Frontal cortex (tissue), 4 donors: ENCODE results near the gene RIN2. TPM values are rescaled to one million over a fixed set of nuclear protein-coding genes. Genes with fewer than 3 reads are reported as not detected.

Experiments used
- DNase-seq, 2 donors: peaks; one replicate each; pipeline ENCODE4 v3.0.0; 2012; ENCODE audit warnings: low spot score in 2 of 2
- FAIRE-seq: peaks from 2 replicates; lab custom pipeline; 2012; peaks lifted over from hg19 to GRCh38; lab: Jason Lieb, UNC
- total RNA-seq: library from RNA; depleted of rRNA; stranded (reverse); fragments of >200 nt; gene quantifications from one replicate; pipeline ENCODE4 v1.2.3, GENCODE V29; 2014
- donor health status: control.
- donor health status: control.
- donor health status: control.

Gene RIN2, protein sequence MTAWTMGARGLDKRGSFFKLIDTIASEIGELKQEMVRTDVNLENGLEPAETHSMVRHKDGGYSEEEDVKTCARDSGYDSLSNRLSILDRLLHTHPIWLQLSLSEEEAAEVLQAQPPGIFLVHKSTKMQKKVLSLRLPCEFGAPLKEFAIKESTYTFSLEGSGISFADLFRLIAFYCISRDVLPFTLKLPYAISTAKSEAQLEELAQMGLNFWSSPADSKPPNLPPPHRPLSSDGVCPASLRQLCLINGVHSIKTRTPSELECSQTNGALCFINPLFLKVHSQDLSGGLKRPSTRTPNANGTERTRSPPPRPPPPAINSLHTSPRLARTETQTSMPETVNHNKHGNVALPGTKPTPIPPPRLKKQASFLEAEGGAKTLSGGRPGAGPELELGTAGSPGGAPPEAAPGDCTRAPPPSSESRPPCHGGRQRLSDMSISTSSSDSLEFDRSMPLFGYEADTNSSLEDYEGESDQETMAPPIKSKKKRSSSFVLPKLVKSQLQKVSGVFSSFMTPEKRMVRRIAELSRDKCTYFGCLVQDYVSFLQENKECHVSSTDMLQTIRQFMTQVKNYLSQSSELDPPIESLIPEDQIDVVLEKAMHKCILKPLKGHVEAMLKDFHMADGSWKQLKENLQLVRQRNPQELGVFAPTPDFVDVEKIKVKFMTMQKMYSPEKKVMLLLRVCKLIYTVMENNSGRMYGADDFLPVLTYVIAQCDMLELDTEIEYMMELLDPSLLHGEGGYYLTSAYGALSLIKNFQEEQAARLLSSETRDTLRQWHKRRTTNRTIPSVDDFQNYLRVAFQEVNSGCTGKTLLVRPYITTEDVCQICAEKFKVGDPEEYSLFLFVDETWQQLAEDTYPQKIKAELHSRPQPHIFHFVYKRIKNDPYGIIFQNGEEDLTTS
- total RNA-seq: 9.0 TPM

DNA sequence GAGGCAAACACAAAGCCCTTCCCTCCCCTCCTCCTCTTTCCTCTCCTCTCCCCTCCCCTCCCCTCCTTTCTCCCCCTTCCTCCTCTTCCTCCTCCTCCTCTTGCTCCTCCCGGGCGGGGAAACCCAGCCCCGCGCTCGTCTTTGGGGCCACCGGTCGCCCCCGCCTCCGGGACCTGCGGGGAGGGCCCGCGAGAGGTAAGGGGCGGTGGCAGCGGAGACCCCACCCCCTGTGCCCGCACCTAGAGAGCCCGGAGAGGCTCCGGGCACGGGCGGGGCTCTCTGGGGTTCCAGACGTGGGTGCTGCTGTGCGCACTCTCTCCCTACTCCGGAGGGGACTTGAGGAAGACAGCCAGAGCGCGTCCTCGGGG lies at the start of gene RIN2:
Gene RIN2 (plus strand): TSS at position 126 of the 368 bp plus-strand sequence. CDS start 131,344 bp downstream, outside the sequence.
- no peak for FAIRE-seq
- DNase-seq: peak; percentile 70 to 72

DNA sequence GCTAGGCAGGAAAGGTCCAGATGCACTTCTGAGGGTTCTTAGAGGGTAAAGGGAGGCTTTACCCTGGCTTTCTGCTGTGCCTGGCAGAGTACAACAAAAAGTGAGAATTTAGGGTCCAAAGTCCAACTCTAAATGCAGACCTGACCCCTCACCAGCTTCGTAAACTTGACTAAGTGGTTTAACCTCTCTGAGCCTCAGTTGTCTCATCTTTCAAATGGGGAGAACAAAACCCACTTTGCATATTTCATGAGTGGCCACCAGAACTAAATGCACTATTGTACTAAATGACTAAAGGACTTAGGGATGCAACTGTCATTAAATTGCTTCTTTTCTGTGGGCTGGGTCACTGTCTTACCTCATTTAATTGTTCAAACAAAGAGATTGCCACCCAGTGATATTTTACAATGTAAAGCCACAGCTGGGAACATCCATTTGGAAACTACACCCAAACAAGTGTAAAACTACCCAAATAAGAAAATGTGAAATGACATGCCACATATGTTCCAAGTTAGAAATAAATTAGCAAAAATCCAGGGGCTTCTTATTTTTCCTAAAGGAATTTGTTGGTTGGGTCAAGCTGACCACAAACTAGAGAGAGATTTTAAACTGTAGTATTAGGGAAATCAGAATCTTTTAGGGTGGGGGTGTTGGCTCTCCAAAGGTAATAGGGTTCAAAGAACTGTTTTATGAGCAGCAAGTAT lies 48.3 kb upstream of the RIN2 start:
- DNase-seq (no peak), FAIRE-seq (no peak)

DNA sequence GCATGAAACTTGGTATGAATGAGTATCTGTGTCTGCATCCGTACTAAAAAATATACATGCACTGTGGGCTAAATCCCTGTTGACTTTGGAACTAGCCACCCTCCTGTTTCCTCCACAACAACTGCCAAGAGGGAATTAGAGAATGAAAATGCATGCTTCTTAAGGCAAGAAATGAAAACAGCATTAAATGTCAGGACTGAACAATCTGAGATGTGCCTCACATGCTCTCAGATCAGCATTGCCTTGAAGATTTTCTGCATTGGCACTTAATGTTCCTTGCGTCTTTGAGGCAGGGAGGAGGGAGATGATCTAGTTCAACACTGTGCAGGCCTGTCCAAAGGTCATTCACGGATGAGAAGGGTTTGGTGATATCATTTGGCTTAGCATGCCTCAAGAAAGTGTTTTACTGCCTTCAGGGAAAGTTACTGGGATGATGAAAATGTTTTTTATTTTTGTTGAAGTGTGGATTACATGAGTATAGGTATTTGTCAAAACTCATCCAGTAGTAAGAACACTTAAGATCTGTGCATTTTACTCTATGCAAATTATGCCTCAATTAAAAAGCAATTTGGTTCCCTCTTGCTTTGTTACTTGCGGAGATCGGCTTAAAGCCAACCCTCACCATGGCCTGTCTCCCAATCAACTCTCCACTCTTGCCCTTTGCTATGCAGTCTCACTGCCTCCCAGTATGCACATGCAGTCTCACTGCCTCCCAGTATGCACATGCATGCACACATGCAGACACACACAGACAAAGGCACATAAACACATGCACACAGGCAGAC lies 47.5 kb upstream of the RIN2 start:
- DNase-seq (no peak), FAIRE-seq (no peak)

DNA sequence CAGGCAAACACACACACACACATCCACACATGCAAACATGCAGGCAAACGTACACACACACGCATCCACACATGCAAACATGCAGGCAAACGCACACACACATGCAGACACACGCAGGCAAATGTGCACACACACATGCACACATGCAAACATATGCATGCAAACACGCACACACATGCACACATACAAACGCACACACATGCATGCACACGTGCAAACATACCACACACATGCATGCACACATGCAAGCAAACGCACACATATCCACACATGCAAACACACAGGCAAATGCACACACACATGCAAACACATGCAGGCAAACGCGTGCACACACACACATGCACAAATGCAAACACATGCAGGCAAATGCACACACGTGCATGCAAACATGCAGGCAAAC lies 46.9 kb upstream of the RIN2 start:
- no peak for DNase-seq
- FAIRE-seq: no peak

DNA sequence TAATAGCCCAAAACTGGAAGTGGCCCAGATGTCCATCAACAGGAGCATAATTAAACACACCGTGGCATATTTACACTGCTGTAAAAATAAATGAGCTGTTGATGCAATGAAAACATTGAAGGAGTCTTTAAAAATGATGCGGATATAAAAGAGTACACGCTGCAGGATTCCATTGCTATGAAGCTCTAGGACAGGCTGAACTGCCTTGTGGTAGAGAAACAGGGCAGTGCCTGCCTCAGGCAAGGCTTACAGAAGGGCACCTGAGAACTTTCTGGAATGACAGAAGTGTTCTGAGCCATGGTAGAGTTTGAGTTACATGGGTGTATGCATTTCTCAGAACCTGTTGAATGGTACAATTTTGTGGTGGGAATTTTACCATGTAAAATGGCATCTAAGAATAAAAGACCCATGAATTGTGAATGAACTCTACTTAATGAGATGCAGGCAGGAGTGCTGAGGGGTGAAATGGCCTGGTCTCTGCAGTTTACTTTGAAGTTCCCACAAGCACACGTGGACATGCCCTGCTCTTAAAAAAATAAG lies 45.3 kb upstream of the RIN2 start:
- FAIRE-seq (no peak), DNase-seq (no peak)

DNA sequence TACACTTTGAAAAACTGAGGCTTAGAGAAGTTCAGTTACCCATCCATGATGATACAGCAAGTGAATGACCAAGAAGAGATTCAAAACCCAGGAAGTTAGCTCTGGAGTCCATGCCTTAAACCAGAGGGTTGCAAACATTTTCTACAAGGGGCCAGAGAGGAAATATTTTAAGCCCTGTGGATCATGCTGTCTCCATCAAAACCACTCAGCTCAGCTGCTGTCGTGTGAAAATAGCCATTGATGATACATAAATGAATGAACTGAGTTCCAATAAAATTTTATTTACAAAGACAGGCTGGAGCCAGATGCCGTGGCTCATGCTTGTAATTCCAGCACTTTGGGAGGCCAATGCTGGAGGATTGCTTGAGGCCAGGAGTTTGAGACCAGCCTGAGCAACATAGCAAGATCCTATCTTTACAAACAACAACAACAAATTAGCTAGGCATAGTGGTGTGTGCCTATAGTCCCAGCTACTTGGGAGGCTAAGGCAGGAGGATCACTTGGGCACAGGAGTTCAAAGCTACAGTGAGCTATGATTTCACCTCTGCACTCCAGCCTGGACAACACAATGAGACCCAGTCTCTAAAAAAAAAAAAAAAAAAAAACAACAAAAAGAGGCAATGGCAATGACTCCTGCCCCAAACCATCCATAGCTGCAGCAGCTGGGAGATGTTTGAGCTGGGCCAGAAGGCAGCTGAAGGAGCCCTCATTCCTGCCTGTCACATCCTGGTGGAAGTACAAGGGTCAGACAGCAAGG lies 44.1 kb upstream of the RIN2 start:
- no peak for FAIRE-seq
- no peak for DNase-seq

DNA sequence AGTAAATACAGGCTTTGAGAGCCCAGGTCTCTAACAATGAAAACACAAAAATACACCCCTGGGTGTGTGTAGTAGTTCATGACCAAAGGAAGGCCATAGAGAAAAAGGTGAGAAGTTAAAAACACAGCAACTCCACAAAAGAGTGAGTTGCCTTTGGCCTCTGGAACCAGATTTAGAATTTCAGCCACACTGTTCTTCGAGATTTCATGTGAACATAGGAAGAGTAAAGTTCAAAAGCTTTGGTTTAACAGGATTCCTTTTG lies 43.5 kb upstream of the RIN2 start:
- no peak for DNase-seq

DNA sequence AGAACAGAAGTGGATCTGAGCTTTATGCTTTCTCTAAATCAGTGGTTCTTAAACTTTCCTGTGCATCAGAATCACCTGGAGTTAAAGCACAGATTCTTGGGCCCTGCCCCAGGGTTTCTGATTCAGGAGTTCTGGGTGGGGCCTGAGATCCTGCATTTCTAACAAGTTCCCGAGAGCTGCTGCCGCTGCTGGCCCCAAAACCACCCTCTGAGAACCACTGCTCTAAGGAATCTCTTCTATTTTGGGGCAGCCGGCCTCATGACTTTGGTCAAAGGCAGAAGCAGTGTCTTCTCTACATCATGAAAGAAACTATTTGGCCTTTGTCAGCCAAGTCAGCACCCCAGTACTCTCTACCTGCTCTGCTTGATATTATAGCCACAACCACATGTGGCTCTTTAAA lies 42.1 kb upstream of the RIN2 start:
- DNase-seq (no peak), FAIRE-seq (no peak)

More for the DNA sequence above, 43.5 kb upstream of the RIN2 start:
- no peak for FAIRE-seq

DNA sequence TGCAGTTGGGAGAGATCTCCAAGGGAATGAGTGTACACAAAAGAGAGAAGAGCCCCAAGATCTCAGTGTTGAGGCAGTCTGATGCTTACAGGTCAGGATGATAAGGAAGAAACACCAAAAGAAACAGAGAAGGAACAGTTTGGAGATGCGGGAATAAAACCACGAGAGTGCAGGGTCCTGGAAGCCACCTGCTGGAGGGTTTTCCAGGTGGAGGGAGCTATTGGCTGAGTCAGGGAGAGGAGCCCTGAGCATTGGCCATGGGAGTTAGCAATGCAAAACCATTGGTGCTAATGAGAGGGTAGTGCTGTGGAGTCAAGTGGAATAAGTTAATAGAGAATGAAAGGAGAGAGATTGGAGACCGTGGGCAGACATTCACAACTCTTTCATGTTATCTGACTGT lies 39.2 kb upstream of the RIN2 start:
- no peak for DNase-seq
- no peak for FAIRE-seq

DNA sequence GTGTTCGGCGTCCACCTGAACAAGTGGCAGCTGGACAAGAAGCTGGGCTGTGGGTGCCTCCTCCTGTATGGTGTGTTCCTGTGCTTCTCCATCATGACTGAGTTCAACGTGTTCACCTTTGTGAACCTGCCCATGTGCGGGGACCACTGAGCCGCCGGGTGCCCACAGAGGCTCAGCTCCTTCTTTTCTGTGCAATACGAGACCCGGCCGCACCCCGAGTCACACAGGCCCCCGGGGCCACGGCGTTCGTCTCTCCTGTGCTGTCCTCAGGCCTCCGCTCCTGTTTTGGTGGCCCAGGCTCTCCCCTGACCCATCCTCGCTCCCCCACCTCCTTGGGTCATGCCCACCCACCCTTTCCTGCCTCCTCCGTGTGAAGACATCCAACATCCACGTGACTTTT lies 37.1 kb upstream of the RIN2 start:
- FAIRE-seq (no peak), DNase-seq (no peak)

DNA sequence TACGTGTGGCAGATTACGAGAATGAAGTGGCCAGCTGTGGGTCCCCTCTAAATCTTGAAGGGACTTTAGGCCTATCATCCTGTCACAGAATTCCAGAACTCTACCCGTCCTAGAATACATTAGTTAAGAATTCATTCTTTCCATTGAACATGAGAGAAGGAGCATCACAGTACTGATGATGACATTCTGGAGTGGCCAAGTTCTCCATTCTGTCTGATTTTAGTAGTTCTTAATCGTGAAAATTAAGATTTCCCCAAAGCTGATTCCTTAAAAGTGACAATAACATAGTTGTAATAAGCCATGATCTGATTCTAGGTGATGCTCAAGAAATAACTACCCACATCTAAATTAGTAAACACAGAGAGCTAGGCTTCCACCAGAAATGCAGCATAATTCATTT lies 35.0 kb upstream of the RIN2 start:
- no peak for DNase-seq
- FAIRE-seq: no peak

DNA sequence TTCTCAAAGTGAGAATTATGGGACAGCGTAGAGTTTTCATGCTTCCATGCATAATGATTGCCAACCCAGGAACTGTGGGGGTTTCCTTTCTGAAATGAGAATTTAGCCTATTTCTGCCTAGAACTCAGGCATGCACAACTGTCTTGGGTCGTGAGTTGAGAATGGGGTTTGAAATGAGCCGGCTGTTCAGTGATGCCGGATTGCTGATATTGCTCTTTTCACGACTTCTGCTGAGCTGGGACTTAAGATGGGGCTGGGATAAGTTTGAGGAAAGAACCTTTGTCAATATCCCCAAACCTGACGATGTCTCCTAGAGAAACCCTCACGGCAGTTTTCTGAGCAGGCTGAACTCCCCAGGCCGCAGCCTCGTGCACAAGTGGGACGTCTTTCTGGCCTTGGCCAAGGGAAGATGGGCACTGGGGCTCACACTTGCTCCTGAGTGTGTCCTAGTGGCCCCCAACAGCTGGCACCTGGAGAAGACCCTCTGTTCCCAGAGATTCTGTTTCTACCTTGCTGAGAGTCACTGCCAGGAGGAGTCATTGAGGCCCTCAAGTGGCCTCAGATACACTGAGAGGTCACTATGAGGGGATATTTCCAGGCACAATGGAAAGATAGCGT lies 34.1 kb upstream of the RIN2 start:
- no peak for FAIRE-seq

DNA sequence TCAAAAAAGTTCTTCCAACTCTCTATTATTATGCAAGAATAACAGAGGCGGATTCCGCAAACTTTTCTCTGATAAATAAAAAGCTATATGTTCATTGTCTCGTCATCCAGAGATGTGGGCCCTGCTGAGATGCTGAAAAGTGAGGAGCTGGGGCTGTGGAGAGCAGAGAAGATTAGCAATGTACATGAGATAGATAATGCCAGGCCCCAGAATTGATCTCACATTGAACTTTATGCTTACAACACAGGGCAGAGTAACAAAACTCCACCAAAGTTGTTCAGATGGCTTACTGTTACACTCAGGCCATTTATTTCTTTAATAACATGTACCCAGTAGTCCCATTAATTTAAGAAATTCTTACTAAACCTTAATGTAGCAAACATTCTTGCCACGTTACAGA lies 32.7 kb upstream of the RIN2 start:
- no peak for DNase-seq
- no peak for FAIRE-seq

More for the DNA sequence above, 34.1 kb upstream of the RIN2 start:
- DNase-seq: no peak

DNA sequence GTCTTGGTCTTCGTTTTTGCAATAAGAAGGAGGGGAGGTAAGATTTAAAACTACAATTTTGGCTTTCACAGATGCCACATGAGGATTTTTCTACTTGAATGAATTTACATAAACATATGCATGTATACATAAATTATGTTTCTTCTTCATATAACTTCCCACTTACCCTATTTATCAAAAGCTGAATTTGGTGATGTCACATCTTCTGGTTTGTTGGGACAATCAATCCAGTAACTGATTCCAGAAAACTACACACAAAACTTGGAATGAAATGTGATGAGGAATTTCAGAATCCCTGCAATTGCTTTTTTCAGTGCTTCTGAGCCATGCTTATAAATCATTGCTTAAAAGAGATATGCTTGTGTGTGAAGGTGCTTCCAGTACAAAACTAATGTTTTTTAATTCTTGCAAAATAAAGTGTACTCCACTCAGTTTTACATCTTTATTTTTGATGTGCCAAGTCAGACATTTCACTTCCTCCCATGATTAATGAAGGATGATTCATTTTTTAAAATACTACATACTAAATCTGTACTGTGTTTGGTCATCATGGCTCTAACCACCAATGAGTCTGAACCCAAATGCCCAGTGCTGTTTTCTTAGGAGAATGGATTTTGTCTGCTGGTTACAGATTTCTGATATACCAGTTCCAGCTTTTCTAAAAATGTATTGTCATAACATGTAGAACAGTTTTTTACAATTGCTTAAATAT lies 32.1 kb upstream of the RIN2 start:
- FAIRE-seq (no peak), DNase-seq (no peak)

DNA sequence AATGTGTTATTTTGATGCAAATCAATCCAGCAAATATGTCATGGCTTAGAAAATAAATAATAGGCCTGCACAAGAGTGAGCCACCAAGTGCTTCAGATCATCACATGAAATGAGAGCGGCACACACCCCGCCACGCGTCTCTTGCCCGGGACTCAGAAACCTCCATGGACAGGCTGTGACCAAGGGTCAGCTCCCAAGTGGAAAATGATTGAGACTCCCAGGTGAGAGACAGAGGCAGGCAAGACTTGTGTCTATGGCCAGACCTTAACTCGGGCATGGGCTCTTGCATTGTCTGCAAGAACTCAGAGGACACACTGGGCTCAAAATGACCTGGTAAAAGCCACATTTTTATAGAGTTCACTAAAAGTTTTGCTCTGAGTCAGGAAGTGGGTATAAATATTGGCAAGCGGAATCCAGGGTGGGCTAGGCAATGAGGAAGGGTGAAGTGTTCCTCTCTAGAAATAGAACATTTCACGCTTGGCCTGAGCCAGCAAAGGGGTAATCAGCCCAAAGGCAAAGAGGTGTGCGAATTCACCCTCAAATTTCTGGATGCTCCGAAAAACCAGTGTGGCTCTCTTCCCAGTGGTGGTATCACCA lies 30.7 kb upstream of the RIN2 start:
- no peak for FAIRE-seq
- no peak for DNase-seq

DNA sequence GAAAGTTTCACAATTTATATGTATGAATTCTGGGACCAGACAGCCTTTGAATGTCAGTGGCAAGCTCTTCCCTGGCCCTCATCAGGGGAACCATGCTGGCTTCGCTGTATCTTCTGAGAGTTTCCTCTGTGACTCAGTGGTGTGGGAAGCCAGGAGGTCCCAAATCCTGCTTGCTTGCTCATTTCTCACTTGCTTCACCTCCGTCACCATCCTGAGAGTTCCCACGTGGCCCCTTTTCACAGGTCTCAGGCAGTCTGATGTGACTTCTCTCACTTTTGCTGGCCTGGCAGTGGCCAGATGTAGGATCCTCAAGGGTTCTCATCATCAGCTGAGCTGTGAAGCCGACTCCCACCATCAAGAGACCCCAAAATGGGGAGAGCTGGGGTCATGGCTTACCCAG lies 28.4 kb upstream of the RIN2 start:
- FAIRE-seq: no peak
- no peak for DNase-seq

DNA sequence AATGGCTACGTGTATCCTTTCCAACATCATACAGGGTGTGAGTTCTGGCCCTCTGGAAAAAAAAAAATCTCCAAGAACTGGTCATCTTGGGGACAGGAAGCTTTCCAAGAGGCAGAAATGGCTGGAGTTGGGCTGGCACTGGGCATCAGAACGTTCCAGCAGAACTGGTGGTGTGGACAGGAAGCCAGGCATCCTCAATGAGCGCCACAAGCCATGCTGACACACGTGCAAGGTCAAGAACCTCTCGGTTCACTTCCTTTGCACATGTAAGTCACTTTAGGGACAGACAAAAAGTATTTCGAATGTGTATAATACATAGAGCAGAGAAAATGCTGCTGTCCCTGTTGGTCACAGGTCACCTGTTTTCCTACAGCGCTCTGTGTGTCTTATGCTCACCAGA lies 27.4 kb upstream of the RIN2 start:
- DNase-seq (no peak), FAIRE-seq (no peak)

DNA sequence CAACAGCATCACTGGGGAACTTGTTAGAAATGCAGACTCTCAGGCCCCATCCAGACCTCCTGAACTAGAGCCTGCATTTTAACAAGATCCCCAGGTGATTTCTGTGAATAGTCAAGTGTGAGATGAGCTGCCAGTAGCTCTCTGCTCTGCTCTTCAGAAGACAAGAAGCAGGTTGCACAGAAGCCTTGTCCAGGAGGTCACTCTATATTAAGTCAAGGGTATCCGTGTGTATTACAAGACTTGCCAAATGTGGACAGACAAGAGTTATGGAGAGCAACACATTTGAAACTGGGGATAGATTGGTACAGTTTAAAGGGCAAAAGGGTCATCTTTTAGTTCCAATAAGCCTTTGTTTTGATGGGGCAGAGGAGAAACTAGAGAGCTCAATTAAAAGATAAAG lies 23.2 kb upstream of the RIN2 start:
- DNase-seq: no peak
- no peak for FAIRE-seq
